GM12878 (cell line): ENCODE measurements around the gene HNRNPA2B1. TPM values are rescaled to one million over a fixed set of nuclear protein-coding genes. Genes with fewer than 3 reads are reported as not detected.

ENCODE experiments used
- ATF7 ChIP-seq: fragments of 450-650 bp; IDR thresholded peaks from 2 replicates; pipeline ENCODE4 v1.6.1; 2016; ENCODE audit warnings: low read depth, mild to moderate bottlenecking
- BACH1 ChIP-seq: fragments of 450-650 bp; IDR thresholded peaks from 2 replicates; pipeline ENCODE4 v1.6.1; 2017; ENCODE audit warnings: mild to moderate bottlenecking, borderline replicate concordance
- BHLHE40 ChIP-seq, 2 experiments: fragments of 450-650 bp in 1 of 2; IDR thresholded peaks; 2 replicates each; pipeline ENCODE4 v1.6.1; 2011 to 2017; ENCODE audit warnings: low read depth in 2 of 2, borderline replicate concordance in 1 of 2, improper control_type of control experiment in 1 of 2, low read length in 1 of 2, mild to moderate bottlenecking in 1 of 2
- CEBPB ChIP-seq, 2 experiments: fragments of 150-350 bp in 1 of 2; IDR thresholded peaks; 2 replicates each; pipeline ENCODE4 v1.6.1; 2012 to 2014; ENCODE audit warnings: low read depth in 2 of 2, low read length in 2 of 2, borderline replicate concordance in 1 of 2, inconsistent platforms in 1 of 2
- CHD1 ChIP-seq: IDR thresholded peaks from 2 replicates; pipeline ENCODE4 v1.6.1; 2012; ENCODE audit warnings: low read depth, low read length, improper control_type of control experiment
- CHD2 ChIP-seq: IDR thresholded peaks from 2 replicates; pipeline ENCODE4 v1.6.1; 2011; ENCODE audit warnings: low read depth, low read length, improper control_type of control experiment, borderline replicate concordance
- EED ChIP-seq: sonication (generic); IDR thresholded peaks from 2 replicates; pipeline ENCODE4 v1.6.1; 2016; ENCODE audit warnings: antibody characterized with exemption, low read depth
- FOS ChIP-seq: IDR thresholded peaks from 3 replicates; pipeline ENCODE4 v1.6.1; 2011; ENCODE audit warnings: borderline replicate concordance; ENCODE audit not compliant: insufficient read length; ENCODE audit errors: extremely low read depth
- FOXM1 ChIP-seq: IDR thresholded peaks from 2 replicates; pipeline ENCODE4 v1.6.1; 2012; ENCODE audit warnings: low read depth, mild to moderate bottlenecking, inconsistent platforms, low read length, moderate library complexity
- HCFC1 ChIP-seq: fragments of 150-350 bp; IDR thresholded peaks from 2 replicates; pipeline ENCODE4 v1.6.1; 2014; ENCODE audit warnings: low read length
- HDGF ChIP-seq: fragments of 450-650 bp; IDR thresholded peaks from 2 replicates; pipeline ENCODE4 v1.6.1; 2016; ENCODE audit warnings: antibody characterized with exemption
- KDM1A ChIP-seq: fragments of 200-600 bp; sonication (generic); IDR thresholded peaks from 2 replicates; pipeline ENCODE4 v1.6.1; 2016; ENCODE audit warnings: borderline replicate concordance
- MYB ChIP-seq: fragments of 150-350 bp; IDR thresholded peaks from 2 replicates; pipeline ENCODE4 v1.6.1; 2014; ENCODE audit warnings: mild to moderate bottlenecking, low read depth, low read length, borderline replicate concordance
- NFXL1 ChIP-seq: fragments of 450-650 bp; IDR thresholded peaks from 2 replicates; pipeline ENCODE4 v1.6.1; 2017; ENCODE audit warnings: antibody characterized with exemption, mild to moderate bottlenecking, borderline replicate concordance
- PML ChIP-seq: IDR thresholded peaks from 2 replicates; pipeline ENCODE4 v1.6.1; 2012; ENCODE audit warnings: low read length, inconsistent platforms
- POU2F2 ChIP-seq: IDR thresholded peaks from 3 replicates; pipeline ENCODE4 v1.6.1; 2011; ENCODE audit warnings: low read depth, mild to moderate bottlenecking, low read length, borderline replicate concordance
- SMC3 ChIP-seq: IDR thresholded peaks from 2 replicates; pipeline ENCODE4 v1.6.1; 2011; ENCODE audit warnings: low read length, improper control_type of control experiment, borderline replicate concordance
- TCF12 ChIP-seq: IDR thresholded peaks from 2 replicates; pipeline ENCODE4 v1.6.1; 2011; ENCODE audit warnings: low read depth, mild to moderate bottlenecking, low read length
- TCF7 ChIP-seq: IDR thresholded peaks from 2 replicates; pipeline ENCODE4 v1.6.1; 2014; ENCODE audit warnings: antibody characterized with exemption, borderline replicate concordance
- YY1 ChIP-seq: IDR thresholded peaks from 2 replicates; pipeline ENCODE4 v1.6.1; 2011; ENCODE audit warnings: low read depth, mild to moderate bottlenecking, low read length
- ZNF207 ChIP-seq: fragments of 450-650 bp; IDR thresholded peaks from 2 replicates; pipeline ENCODE4 v1.6.1; 2014; ENCODE audit warnings: antibody characterized with exemption, mild to moderate bottlenecking, borderline replicate concordance
- ZNF274 ChIP-seq: IDR thresholded peaks from one replicate; pipeline ENCODE4 v1.8.0; 2011; ENCODE audit not compliant: insufficient read length, insufficient read depth
- polyA plus RNA-seq, 11 experiments: library from polyadenylated mRNA; depleted of rRNA in 4 of 11; unstranded in 6 of 11; stranded (reverse) in 5 of 11; fragments of >200 nt; fragmentation: Nextera tagmentation in 4 of 11; fragmentation: Illumina TruSeq in 1 of 11; extraction: Ambion mirVana in 4 of 11; extraction: Trizol in 1 of 11; gene quantifications; 1 replicate in 1 of 11; 2 replicates in 10 of 11; pipeline versions ENCODE4 v1.2.1 to v1.2.3, GENCODE V29; 2011 to 2016; ENCODE audit warnings: inconsistent platforms in 2 of 11, missing spikeins in 2 of 11, low read depth in 1 of 11
- total RNA-seq, 4 experiments: library from RNA; depleted of rRNA in 3 of 4; stranded (reverse); fragments of >200 nt in 3 of 4; fragmentation: Illumina TruSeq in 1 of 4; extraction: Trizol in 1 of 4; gene quantifications; 2 replicates each; pipeline versions ENCODE4 v1.2.1 to v1.2.3, GENCODE V29; 2013 to 2021
- TF ChIP-seq, protein P1 (sequence below): IDR thresholded peaks from 2 replicates; pipeline ENCODE4 v1.6.1; 2011; ENCODE audit warnings: low read depth, mild to moderate bottlenecking, low read length, moderate library complexity, borderline replicate concordance; ENCODE audit errors: extremely low read depth
- TF ChIP-seq, protein P2 (sequence below): fragments of 450-650 bp; IDR thresholded peaks from 2 replicates; pipeline ENCODE4 v1.6.1; 2016; ENCODE audit warnings: mild to moderate bottlenecking
- TF ChIP-seq, protein P3 (sequence below): fragments of 450-650 bp; IDR thresholded peaks from 2 replicates; pipeline ENCODE4 v1.6.1; 2017; ENCODE audit warnings: mild to moderate bottlenecking, low read depth, inconsistent platforms; ENCODE audit not compliant: poor library complexity, severe bottlenecking
- TF ChIP-seq, protein P4 (sequence below): IDR thresholded peaks from 2 replicates; pipeline ENCODE4 v1.6.1; 2011; ENCODE audit warnings: borderline replicate concordance, low read depth, mild to moderate bottlenecking, moderate library complexity, low read length; ENCODE audit not compliant: insufficient read depth, poor library complexity, severe bottlenecking

HNRNPA2B1 gene
- total and polyA plus RNA-seq, 10 of the 15 experiments (the other 5 are each of a cell fraction or from before 2014, with no cell fraction given): 295 to 1,396 (median 932) TPM

- TF ChIP-seq ZNF274: no peak
- TF ChIP-seq KDM1A: no peak
- TF ChIP-seq SMC3: no peak
- TF ChIP-seq ZNF207: no peak
- TF ChIP-seq MYB: no peak
- TF ChIP-seq YY1: no peak
- TF ChIP-seq BHLHE40 (IDR thresholded peaks at IDR 0.05; ENCODE audit: borderline replicate concordance in 1 of 2, low read depth in 2 of 2, low read length in 1 of 2): 0 out of 4 replicates have a peak, but pooled peaks of 1 of the 2 experiments have one; percentile 10
- no peak for TF ChIP-seq TCF12
- TF ChIP-seq, protein P1, sequence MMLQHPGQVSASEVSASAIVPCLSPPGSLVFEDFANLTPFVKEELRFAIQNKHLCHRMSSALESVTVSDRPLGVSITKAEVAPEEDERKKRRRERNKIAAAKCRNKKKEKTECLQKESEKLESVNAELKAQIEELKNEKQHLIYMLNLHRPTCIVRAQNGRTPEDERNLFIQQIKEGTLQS: no peak
- no peak for TF ChIP-seq EED
- TF ChIP-seq, protein P2, sequence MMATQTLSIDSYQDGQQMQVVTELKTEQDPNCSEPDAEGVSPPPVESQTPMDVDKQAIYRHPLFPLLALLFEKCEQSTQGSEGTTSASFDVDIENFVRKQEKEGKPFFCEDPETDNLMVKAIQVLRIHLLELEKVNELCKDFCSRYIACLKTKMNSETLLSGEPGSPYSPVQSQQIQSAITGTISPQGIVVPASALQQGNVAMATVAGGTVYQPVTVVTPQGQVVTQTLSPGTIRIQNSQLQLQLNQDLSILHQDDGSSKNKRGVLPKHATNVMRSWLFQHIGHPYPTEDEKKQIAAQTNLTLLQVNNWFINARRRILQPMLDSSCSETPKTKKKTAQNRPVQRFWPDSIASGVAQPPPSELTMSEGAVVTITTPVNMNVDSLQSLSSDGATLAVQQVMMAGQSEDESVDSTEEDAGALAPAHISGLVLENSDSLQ: no peak
- TF ChIP-seq TCF7: 0 out of 2 replicates have a peak, but pooled peaks have one; percentile 11
- TF ChIP-seq NFXL1: no peak
- TF ChIP-seq, protein P3, sequence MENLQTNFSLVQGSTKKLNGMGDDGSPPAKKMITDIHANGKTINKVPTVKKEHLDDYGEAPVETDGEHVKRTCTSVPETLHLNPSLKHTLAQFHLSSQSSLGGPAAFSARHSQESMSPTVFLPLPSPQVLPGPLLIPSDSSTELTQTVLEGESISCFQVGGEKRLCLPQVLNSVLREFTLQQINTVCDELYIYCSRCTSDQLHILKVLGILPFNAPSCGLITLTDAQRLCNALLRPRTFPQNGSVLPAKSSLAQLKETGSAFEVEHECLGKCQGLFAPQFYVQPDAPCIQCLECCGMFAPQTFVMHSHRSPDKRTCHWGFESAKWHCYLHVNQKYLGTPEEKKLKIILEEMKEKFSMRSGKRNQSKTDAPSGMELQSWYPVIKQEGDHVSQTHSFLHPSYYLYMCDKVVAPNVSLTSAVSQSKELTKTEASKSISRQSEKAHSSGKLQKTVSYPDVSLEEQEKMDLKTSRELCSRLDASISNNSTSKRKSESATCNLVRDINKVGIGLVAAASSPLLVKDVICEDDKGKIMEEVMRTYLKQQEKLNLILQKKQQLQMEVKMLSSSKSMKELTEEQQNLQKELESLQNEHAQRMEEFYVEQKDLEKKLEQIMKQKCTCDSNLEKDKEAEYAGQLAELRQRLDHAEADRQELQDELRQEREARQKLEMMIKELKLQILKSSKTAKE: no peak
- no peak for TF ChIP-seq CHD2
- no peak for TF ChIP-seq FOXM1
- no peak for TF ChIP-seq HDGF
- peak; percentile 26; the same call in 1 of the 2 replicates for TF ChIP-seq PML
- TF ChIP-seq BACH1: peak; percentile 71; the same call in 1 of the 2 replicates
- TF ChIP-seq HCFC1: no peak
- TF ChIP-seq ATF7: no peak
- TF ChIP-seq POU2F2: peak; percentile 58
- 0 out of 4 replicates have a peak, but pooled peaks of 1 of the 2 experiments have one; percentile 35 for TF ChIP-seq CEBPB (IDR thresholded peaks at IDR 0.05; ENCODE audit: borderline replicate concordance in 1 of 2, low read depth in 2 of 2, low read length in 2 of 2)
- TF ChIP-seq, protein P4, sequence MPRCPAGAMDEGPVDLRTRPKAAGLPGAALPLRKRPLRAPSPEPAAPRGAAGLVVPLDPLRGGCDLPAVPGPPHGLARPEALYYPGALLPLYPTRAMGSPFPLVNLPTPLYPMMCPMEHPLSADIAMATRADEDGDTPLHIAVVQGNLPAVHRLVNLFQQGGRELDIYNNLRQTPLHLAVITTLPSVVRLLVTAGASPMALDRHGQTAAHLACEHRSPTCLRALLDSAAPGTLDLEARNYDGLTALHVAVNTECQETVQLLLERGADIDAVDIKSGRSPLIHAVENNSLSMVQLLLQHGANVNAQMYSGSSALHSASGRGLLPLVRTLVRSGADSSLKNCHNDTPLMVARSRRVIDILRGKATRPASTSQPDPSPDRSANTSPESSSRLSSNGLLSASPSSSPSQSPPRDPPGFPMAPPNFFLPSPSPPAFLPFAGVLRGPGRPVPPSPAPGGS: peak; percentile 84
- TF ChIP-seq FOS: no peak
- no peak for TF ChIP-seq CHD1
Measured at GRCh38 chr7:26187380-26188205, 13.0 kb downstream of the HNRNPA2B1 start (continued).
